Common myeloid progenitor, CD34-positive (primary cell): ENCODE data around the gene SLC4A11.

ENCODE experiments used
- CTCF ChIA-PET: fragments of 350-600 bp; sonication (Branson Sonifier 250); formaldehyde crosslinking; loops from one replicate; lab custom pipeline; 2021; ENCODE audit warnings: antibody characterized with exemption; lab: Charles Lee
- POLR2A ChIA-PET: fragments of 350-600 bp; sonication (Branson Sonifier 250); formaldehyde crosslinking; loops from one replicate; lab custom pipeline; 2021; ENCODE audit warnings: antibody characterized with exemption; lab: Charles Lee
- DNase-seq, 3 donors: peaks; one replicate each; pipeline versions ENCODE4 v3.0.0 to v3.0.0-alpha.2; 2013
- H3K27ac ChIP-seq, 2 experiments: 1 replicate in 1 of 2; 2 replicates in 1 of 2; pipeline ENCODE4 v1.7.0; 2013; ENCODE audit warnings: inconsistent platforms in 2 of 2, low read length in 2 of 2, mild to moderate bottlenecking in 2 of 2, low read depth in 1 of 2, moderate library complexity in 1 of 2; ENCODE audit not compliant: severe bottlenecking in 2 of 2, insufficient read depth in 1 of 2, poor library complexity in 1 of 2
- H3K27me3 ChIP-seq, 5 experiments: replicated peaks in 2 of 5; 1 replicate in 3 of 5; 2 replicates in 2 of 5; pipeline versions ENCODE4 v1.6.1 to v1.7.0; 2013; ENCODE audit warnings: low read length in 4 of 5, mild to moderate bottlenecking in 2 of 5, moderate library complexity in 2 of 5, inconsistent platforms in 1 of 5; ENCODE audit not compliant: insufficient read depth in 5 of 5, control insufficient read depth in 4 of 5
- H3K36me3 ChIP-seq, 4 experiments: 1 replicate in 2 of 4; 2 replicates in 2 of 4; pipeline versions ENCODE4 v1.6.1 to v1.7.0; 2013; ENCODE audit warnings: low read length in 3 of 4, control low read depth in 1 of 4, mild to moderate bottlenecking in 1 of 4; ENCODE audit not compliant: control insufficient read depth in 4 of 4, insufficient read depth in 4 of 4
- H3K4me1 ChIP-seq, 4 experiments: 1 replicate in 3 of 4; 2 replicates in 1 of 4; pipeline versions ENCODE4 v1.6.1 to v1.7.1; 2013; ENCODE audit warnings: low read length in 3 of 4, mild to moderate bottlenecking in 3 of 4, control low read depth in 1 of 4, inconsistent platforms in 1 of 4, moderate library complexity in 1 of 4; ENCODE audit not compliant: control insufficient read depth in 4 of 4, insufficient read depth in 4 of 4; ENCODE audit errors: control extremely low read depth in 1 of 4
- H3K4me3 ChIP-seq, 7 experiments: 1 replicate in 4 of 7; 2 replicates in 3 of 7; pipeline versions ENCODE4 v1.5.1 to v1.7.0; 2013; ENCODE audit warnings: mild to moderate bottlenecking in 7 of 7, low read length in 6 of 7, moderate library complexity in 6 of 7, inconsistent platforms in 2 of 7, low read depth in 2 of 7, control low read depth in 1 of 7; ENCODE audit not compliant: insufficient read depth in 4 of 7, control insufficient read depth in 1 of 7; ENCODE audit errors: extremely low read depth in 1 of 7
- H3K9me3 ChIP-seq, 5 experiments: 1 replicate in 4 of 5; 2 replicates in 1 of 5; pipeline versions ENCODE4 v1.6.1 to v1.7.1; 2013; ENCODE audit warnings: low read length in 4 of 5, mild to moderate bottlenecking in 2 of 5, inconsistent platforms in 1 of 5, low read depth in 1 of 5, moderate library complexity in 1 of 5; ENCODE audit not compliant: control insufficient read depth in 4 of 5, insufficient read depth in 2 of 5; ENCODE audit errors: control extremely low read depth in 1 of 5
- whole genome bisulfite sequencing: methylation state at CpG from one replicate; pipeline ENCODE4 v1.1.5; 2013; ENCODE audit not compliant: insufficient coverage; 5-methylcytosine and 5-hydroxymethylcytosine counted together

The SLC4A11 gene

DNA sequence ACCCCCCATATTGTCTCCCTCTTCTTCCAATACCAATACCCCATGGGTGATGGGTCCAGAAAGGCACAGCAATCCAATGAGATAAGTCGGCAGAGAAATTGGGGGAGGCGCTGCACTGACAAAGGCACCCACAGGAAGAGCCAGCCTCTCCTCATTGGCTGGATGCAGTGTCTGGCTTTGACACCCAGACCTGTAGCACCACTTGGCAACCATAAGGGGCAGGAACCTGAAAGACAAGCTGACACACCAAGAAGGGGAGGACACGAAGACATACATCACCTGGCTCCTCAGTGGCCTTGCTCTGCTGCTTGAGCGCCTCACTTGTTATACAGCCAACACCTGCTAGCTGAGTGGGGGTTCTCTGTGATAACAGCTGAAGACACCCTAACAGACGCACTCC lies 19.4 kb upstream of the SLC4A11 start:
- 100% methylated on average over 4 of the region's 5 CpGs for WGBS
- H3K9me3 ChIP-seq: no peaks in the 10 kb centered on the region

DNA sequence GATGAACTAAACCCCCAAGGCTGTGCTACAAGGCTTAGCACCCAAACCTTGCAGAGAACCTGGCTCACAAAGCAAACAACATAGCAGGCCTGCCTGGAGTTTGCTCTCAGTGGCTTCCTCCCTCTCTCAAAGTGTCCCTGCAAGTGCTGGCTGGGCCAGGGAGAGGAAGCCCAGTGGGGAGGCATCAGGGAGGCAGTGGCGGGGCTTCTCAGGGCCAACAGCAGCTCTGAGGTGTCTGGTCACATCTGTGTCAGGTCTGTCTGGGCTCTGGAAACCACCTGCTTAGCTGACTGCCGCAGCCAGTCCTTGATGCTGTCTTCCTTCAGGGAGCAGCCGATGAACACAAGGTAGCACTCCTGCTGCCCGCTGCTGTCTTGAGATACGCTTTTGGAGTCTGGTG lies 16.7 kb upstream of the SLC4A11 start:
- ChIA-PET POLR2A (no interaction called here), CTCF (interaction anchor here (1.5 kb wide), 1 partner anchor 21 kb away, joined by 3 read pairs; no protein-coding TSS in a partner anchor)
- H3K36me3 ChIP-seq: peaks cover 15 to 67% (median 38%) of the 10 kb centered on the region in 4 experiments
- H3K4me1 ChIP-seq: no peaks in the 10 kb centered on the region
- no peak for DNase-seq
- H3K27me3 ChIP-seq: peaks cover 0 to 5% (median 0%) of the 10 kb centered on the region in 5 experiments
- H3K9me3 ChIP-seq: no peaks in the 10 kb centered on the region
- H3K4me3 ChIP-seq: no peak overlapping the region
- 95% methylated on average over 4 of the region's 5 CpGs for WGBS
- H3K27ac ChIP-seq: no peak overlapping the region

More for the DNA sequence above, 19.4 kb upstream of the SLC4A11 start:
- POLR2A ChIA-PET: no interaction called here
- no peak overlapping the region for H3K27ac ChIP-seq
- peaks cover 12 to 57% (median 27%) of the 10 kb centered on the region in 4 experiments for H3K36me3 ChIP-seq
- no peaks in the 10 kb centered on the region for H3K27me3 ChIP-seq
- H3K4me1 ChIP-seq: no peaks in the 10 kb centered on the region
- CTCF ChIA-PET: interaction anchor here (0.9 to 1.7 kb wide), 2 partner anchors 9 to 17 kb away, joined by 3 to 4 read pairs; no protein-coding TSS in a partner anchor
- DNase-seq: no peak
- no peak overlapping the region for H3K4me3 ChIP-seq

DNA sequence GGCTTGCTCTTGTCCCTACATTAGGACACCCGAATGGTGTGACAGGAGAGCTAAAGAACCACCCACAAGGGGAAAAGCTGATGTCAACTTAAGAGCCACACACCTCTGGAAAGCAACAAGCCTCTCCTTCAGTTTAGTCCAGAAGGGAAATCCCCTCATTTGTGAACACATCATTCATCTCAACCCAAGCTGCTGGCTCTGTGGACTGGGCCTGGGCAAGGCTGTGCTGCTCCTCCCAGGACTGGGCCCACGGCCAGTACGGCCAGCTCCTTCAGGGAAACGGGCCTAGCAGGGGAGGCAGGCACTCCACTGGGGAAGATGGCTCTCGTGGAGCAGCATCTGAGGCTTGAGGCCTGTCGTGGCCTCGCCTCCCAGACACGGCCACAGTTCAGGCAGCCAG lies 12.8 kb upstream of the SLC4A11 start:
- H3K4me1 ChIP-seq: peaks cover 0 to 11% (median 9%) of the 10 kb centered on the region in 4 experiments
- DNase-seq: no peak
- H3K4me3 ChIP-seq: no peak overlapping the region
- peaks cover 12 to 58% (median 31%) of the 10 kb centered on the region in 4 experiments for H3K36me3 ChIP-seq
- ChIA-PET CTCF (interaction anchor here (1.0 to 1.7 kb wide), 4 partner anchors 11 to 37 kb away, joined by 3 to 7 read pairs (median 5); no protein-coding TSS in a partner anchor), POLR2A (interaction anchor here (0.7 kb wide), 1 partner anchor 375 kb away, joined by 4 read pairs; no protein-coding TSS in a partner anchor)
- H3K9me3 ChIP-seq: no peaks in the 10 kb centered on the region
- H3K27ac ChIP-seq: no peak overlapping the region
- peaks cover 9 to 36% (median 13%) of the 10 kb centered on the region in 5 experiments for H3K27me3 ChIP-seq
- 99% methylated on average over 7 of the region's 8 CpGs for WGBS

DNA sequence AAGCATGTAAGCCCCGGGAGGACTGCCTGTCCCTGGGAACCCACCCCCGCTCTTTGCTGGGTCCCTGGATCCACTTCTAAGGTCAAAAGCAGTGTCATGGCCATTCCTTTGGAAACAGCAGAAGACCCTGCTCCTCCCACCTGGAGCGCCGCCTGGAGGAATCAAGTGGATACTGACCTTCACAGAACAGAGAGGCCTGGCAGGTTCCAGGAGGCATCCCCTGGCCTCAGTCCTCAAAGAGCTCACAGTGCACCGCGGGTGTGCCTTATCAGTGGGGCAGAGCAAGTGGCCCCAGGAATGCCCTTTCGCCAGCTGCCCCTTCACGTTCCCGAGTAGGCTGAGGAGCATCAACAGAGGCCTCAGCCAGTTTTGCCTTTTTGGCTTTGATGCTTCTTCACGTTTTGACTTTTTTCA lies 11.1 kb upstream of the SLC4A11 start:
- CTCF ChIA-PET: interaction anchor here (0.7 to 4.6 kb wide), 8 partner anchors 9 to 197 kb away, joined by 3 to 18 read pairs (median 4); no protein-coding TSS in a partner anchor
- Histone ChIP-seq H3K27me3 (peaks cover 11 to 41% (median 13%) of the 10 kb centered on the region in 5 experiments), H3K27ac (no peak overlapping the region), H3K4me1 (peaks cover 0 to 11% (median 9%) of the 10 kb centered on the region in 4 experiments), H3K4me3 (no peak overlapping the region), H3K9me3 (no peaks in the 10 kb centered on the region), H3K36me3 (peaks cover 7 to 43% (median 20%) of the 10 kb centered on the region in 4 experiments)
- POLR2A ChIA-PET: no interaction called here
- 88% methylated on average over 9 of the region's 10 CpGs for WGBS
- peak in 1 of 3 donors; percentile 14 for DNase-seq

DNA sequence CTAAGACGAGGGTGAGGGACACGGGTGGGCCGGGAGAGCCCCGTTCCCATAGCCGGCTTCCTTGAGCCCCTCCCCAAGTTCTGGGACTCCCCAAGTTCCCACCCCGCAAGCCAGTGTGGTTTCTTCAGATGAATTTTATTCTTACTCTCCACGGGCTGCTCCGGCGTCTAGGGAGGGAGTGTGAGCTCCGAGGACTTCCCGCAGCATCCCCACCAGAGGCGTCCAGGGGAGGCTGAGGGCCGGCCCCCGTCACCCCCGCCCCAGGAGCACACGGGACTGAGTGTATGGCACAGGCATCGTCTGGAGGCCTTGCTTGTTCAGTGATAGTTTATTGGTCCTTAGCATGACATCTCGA lies 10.0 kb upstream of the SLC4A11 start:
- ChIA-PET POLR2A (interaction anchor here (0.6 to 0.9 kb wide), 2 partner anchors 65 to 96 kb away, joined by 3 to 4 read pairs; no protein-coding TSS in a partner anchor), CTCF (interaction anchor here (0.8 to 4.6 kb wide), 12 partner anchors 10 to 195 kb away, joined by 3 to 18 read pairs (median 6); no protein-coding TSS in a partner anchor)
- Histone ChIP-seq H3K9me3 (no peaks in the 10 kb centered on the region), H3K36me3 (peaks cover 7 to 34% (median 15%) of the 10 kb centered on the region in 4 experiments), H3K27me3 (peaks cover 11 to 50% (median 15%) of the 10 kb centered on the region in 5 experiments), H3K4me1 (peaks cover 0 to 11% (median 9%) of the 10 kb centered on the region in 4 experiments), H3K27ac (no peak overlapping the region), H3K4me3 (peak overlapping the region in 5 of 7 experiments; percentile 32 to 62 (median 48))
- DNase-seq: peak in 1 of 3 donors; percentile 7
- 2% methylated on average over 7 of the region's 18 CpGs for WGBS

DNA sequence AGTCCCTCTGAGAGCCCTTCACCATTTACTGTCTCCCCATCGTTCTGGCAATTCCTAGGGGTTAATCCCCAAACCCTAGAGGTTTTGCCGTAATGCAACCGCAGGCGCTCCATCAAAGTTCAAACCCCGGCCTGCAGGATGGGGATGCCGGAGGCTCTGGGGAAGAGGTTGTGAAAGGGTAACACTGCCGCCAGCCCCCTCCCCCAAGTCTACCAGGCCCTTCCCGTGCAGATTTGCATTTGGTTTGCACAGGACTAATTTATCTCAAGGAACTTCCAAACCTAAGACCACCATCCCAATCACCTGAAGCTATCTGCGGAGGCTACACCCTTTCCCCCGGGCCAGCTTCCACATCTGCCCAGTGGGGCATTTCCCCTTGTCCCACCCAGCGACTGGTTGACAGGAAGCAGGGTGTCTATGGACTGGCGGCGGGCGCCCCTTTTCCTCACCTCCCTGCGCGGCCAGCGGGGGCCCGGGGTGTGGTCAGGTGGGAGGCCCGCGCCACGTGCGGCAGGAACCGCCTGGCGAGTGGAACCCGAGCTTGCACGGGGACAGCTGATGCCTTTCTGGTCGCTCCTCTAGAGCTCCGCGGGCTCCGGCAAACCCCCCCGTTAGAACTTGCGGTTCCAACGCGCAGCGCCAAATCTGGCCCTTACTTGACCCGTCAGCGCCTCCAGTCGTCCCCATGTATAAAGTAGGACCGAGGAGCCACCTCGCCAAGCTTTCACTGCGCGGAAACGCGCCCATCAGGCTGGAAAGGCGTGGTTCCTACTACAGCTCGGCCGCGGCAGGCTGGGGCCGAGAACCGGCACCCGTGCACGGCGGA lies 9.4 kb upstream of the SLC4A11 start:
- CTCF ChIA-PET: interaction anchor here (0.8 to 4.6 kb wide), 10 partner anchors 11 to 195 kb away, joined by 3 to 18 read pairs (median 6); no protein-coding TSS in a partner anchor
- peak; percentile 50 to 65 (median 63) for DNase-seq
- H3K4me1 ChIP-seq: peaks cover 0 to 11% (median 9%) of the 10 kb centered on the region in 4 experiments
- H3K9me3 ChIP-seq: no peaks in the 10 kb centered on the region
- H3K27me3 ChIP-seq: peaks cover 11 to 54% (median 15%) of the 10 kb centered on the region in 5 experiments
- peaks cover 3 to 28% (median 13%) of the 10 kb centered on the region in 4 experiments for H3K36me3 ChIP-seq
- 4% methylated on average over 49 of the region's 53 CpGs for WGBS
- H3K4me3 ChIP-seq: peak overlapping the region in 5 of 7 experiments; percentile 32 to 62 (median 48)
- no peak overlapping the region for H3K27ac ChIP-seq
- POLR2A ChIA-PET: interaction anchor here (0.6 to 0.9 kb wide), 3 partner anchors 65 to 95 kb away, joined by 3 to 4 read pairs (median 3); no protein-coding TSS in a partner anchor
